Left renal pelvis (tissue), 4 donors: ENCODE results near the gene CSNK1G2. TPM values are rescaled to one million over a fixed set of nuclear protein-coding genes. Genes with fewer than 3 reads are reported as not detected.

ENCODE experiments used
- DNase-seq, 4 donors: peaks; one replicate each; pipeline ENCODE4 v3.0.0-alpha.2; 2013; ENCODE audit warnings: low read depth in 4 of 4, low spot score in 3 of 4
- polyA plus RNA-seq, 4 donors: library from polyadenylated mRNA; unstranded; fragments of 120-200 nt; gene quantifications; one replicate each; pipeline ENCODE4 v1.2.1, GENCODE V29; 2013; ENCODE audit not compliant: insufficient read length in 4 of 4

The CSNK1G2 gene
- polyA plus RNA-seq, 4 donors = 44.1 to 68.8 (median 56.2) TPM

GRCh38 chr19:2014131-2014571 is 73.2 kb downstream of the CSNK1G2 start:
- DNase-seq = no peak

GRCh38 chr19:2014731-2015607 is 74.0 kb downstream of the CSNK1G2 start:
- DNase-seq = no peak

- DNase-seq = peak; percentile 52 to 62 (median 59)
Measured at GRCh38 chr19:2015608-2015950, 74.6 kb downstream of the CSNK1G2 start, which contains the start of gene BTBD2. TSS of gene BTBD2 (minus strand) at chr19:2015714. CDS start at chr19:2015703, 11 bp downstream.

GRCh38 chr19:2016041-2016807 is 75.3 kb downstream of the CSNK1G2 start:
- peak; percentile 42 to 69 (median 52) for DNase-seq

GRCh38 chr19:2018752-2019151 is 77.8 kb downstream of the CSNK1G2 start:
- DNase-seq = no peak

GRCh38 chr19:2021453-2022140 is 80.6 kb downstream of the CSNK1G2 start:
- DNase-seq = no peak

- no peak for DNase-seq
Measured at GRCh38 chr19:2022289-2022688, 81.3 kb downstream of the CSNK1G2 start.

GRCh38 chr19:2026770-2027169 is 85.8 kb downstream of the CSNK1G2 start:
- DNase-seq = no peak

GRCh38 chr19:2027361-2027760 is 86.4 kb downstream of the CSNK1G2 start:
- no peak for DNase-seq

Other genes starting within 250 kb of the CSNK1G2 start
- under 1 TPM in 3 of 4 donors, not detected in 1; 0.03 to 0.05 (median 0.03) TPM for gene ONECUT3, start 187.7 kb upstream of the CSNK1G2 start, polyA plus RNA-seq
- 1 to 10 TPM in 1 of 4 donors, under 1 TPM in 3; 0.36 to 2.0 (median 0.64) TPM for gene ATP8B3, start 128.9 kb upstream of the CSNK1G2 start, polyA plus RNA-seq
- 10 to 100 TPM; 20.5 to 30.3 (median 21.7) TPM for gene REXO1, start 92.7 kb upstream of the CSNK1G2 start, polyA plus RNA-seq
- 10 to 100 TPM in 1 of 4 donors, 1 to 10 TPM in 3; 4.5 to 10.2 (median 6.5) TPM for gene KLF16, start 77.6 kb upstream of the CSNK1G2 start, polyA plus RNA-seq
- 10 to 100 TPM; 31.1 to 59.8 (median 36.2) TPM for gene ABHD17A, start 55.7 kb upstream of the CSNK1G2 start, polyA plus RNA-seq
- gene ADAT3, start 35.8 kb upstream of the CSNK1G2 start, polyA plus RNA-seq = 1 to 10 TPM in 3 of 4 donors, under 1 TPM in 1; 0.96 to 5.2 (median 1.9) TPM
- 10 to 100 TPM; 44.6 to 97.3 (median 66.7) TPM for gene SCAMP4, start 35.8 kb upstream of the CSNK1G2 start, polyA plus RNA-seq
- gene BTBD2, start 74.5 kb downstream of the CSNK1G2 start, polyA plus RNA-seq = 100 to 1,000 TPM in 1 of 4 donors, 10 to 100 TPM in 3; 90.4 to 129 (median 95.5) TPM
- 10 to 100 TPM; 41.2 to 82.1 (median 62.1) TPM for gene MKNK2, start 110.1 kb downstream of the CSNK1G2 start, polyA plus RNA-seq
- 10 to 100 TPM; 21.4 to 29.1 (median 25.2) TPM for gene MOB3A, start 155.2 kb downstream of the CSNK1G2 start, polyA plus RNA-seq
- 10 to 100 TPM in 1 of 4 donors, 1 to 10 TPM in 3; 5.9 to 11.0 (median 6.9) TPM for gene IZUMO4, start 155.7 kb downstream of the CSNK1G2 start, polyA plus RNA-seq
- gene AP3D1, start 210.4 kb downstream of the CSNK1G2 start, polyA plus RNA-seq = 100 to 1,000 TPM in 2 of 4 donors, 10 to 100 TPM in 2; 80.3 to 113 (median 98.6) TPM
- gene DOT1L, start 222.8 kb downstream of the CSNK1G2 start, polyA plus RNA-seq = 10 to 100 TPM; 18.2 to 38.0 (median 26.6) TPM